ENCODE results near the gene CTNNA2.

The CTNNA2 gene

GRCh38 chr2:80255918-80256781, 743.3 kb downstream of the CTNNA2 start:
- no peak for DNase-seq (ENCODE audit: extremely low read depth in 1 of 2, low read depth in 1 of 2)

- no peak for DNase-seq (ENCODE audit: extremely low read depth in 1 of 2, low read depth in 1 of 2)
These were observed 743.9 kb downstream of the CTNNA2 start for GRCh38 chr2:80256782-80257167.

GRCh38 chr2:80257450-80257849, 744.6 kb downstream of the CTNNA2 start:
- no peak for DNase-seq (ENCODE audit: extremely low read depth in 1 of 2, low read depth in 1 of 2)

GRCh38 chr2:80258341-80258740, 745.5 kb downstream of the CTNNA2 start:
- DNase-seq (ENCODE audit: extremely low read depth in 1 of 2, low read depth in 1 of 2): no peak

DNA sequence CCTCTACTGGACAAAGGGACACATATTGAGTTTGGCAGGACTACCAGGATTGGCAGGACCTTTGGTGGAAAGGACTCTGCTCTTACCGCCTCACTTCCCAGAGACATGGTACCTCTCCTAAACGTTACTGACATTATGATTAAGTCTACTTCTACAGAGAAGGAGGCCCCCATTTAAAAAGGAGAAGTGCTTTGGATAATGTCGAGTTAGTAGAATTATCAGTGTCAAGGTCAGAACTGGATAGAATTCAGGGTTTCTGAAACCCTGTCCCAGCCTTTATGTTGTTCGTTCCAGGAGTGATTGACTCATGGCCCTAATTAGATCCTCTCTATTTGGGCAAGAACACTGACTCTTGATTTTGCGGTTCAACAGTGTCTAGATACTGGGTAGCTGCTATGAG, 745.9 kb downstream of the CTNNA2 start:
- DNase-seq (ENCODE audit: extremely low read depth in 1 of 2, low read depth in 1 of 2): no peak

DNA sequence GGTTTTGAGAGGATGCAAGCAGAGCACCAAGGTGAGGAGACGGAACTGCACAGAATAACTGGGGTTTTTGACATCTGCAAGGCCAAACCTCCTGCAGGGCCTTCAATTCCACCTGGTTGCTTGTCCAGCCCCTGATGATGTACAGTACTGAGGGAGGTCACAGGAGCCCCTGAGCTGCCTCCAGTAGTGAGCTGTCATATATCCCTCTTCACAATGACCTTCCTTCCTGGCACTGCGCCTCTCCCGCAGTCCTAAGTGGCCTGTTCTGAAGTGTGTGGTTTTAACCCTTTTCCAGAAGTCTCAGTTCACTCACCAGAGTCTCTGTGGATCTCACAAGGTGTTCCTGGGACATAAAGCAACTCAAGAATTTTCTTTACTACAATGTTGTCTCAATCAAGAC, 746.4 kb downstream of the CTNNA2 start:
- no peak for DNase-seq (ENCODE audit: extremely low read depth in 1 of 2, low read depth in 1 of 2)

DNA sequence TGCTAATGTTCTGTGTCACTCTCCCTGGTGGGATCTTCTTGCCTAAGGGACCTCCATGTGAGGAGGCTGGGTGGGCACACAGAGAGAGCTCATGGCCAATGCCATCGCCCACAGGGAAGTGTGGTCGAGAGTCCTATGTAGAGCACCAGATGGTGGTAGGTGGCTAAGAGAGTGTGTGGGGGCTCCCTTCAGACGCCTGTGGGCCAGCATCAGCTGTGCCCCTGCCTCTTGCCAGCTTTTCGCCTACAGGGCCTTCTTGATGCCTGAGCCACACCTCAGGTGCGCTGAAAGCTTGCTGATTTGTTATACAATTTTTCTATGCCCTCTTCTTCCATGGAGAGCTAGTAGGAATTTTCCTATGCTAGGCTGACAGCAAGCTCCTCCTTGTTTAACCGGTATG, 753.4 kb downstream of the CTNNA2 start:
- no peak for DNase-seq (ENCODE audit: extremely low read depth in 1 of 2, low read depth in 1 of 2)

DNA sequence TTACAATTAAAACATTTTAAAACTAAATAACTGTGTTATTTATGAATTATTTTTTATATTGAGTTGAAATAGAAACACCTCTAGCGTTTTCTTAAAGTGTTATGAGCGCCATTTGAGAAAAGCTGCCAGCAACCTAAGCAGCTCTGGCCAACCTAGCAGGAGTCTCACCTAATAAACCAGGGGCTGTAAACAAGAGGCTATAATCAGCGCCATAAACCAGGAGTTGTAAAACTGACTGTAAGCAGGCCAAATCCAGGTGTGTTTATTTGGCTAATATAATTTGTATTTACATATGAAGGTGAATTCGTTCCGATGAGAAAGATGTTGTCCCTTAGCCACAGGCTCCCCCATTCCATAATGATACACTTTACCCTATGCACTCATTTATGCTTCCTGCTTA, 757.0 kb downstream of the CTNNA2 start:
- DNase-seq (ENCODE audit: extremely low read depth in 1 of 2, low read depth in 1 of 2): no peak

- no peak for DNase-seq (ENCODE audit: extremely low read depth in 1 of 2, low read depth in 1 of 2)
These were observed 767.7 kb downstream of the CTNNA2 start for GRCh38 chr2:80280598-80280997.

DNA sequence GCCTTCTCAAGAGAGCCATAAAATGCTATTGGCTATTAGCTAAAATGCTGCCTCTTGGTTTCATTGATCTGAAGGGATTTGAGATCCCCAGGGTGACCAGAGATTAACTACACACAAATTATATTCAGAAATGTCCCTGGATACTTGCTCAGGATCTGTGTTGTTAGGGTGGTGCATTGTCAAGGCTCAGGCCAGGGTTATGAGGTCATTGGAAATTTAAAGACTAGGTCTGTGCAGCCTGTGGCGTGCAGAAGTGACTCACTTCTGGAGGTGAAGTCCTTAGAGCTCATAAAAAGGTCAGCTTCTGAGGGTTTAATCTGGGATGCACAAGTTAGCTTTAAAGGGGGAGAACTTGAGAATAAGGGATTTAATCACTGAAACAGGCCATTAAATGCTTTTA, 768.2 kb downstream of the CTNNA2 start:
- no peak for DNase-seq (ENCODE audit: extremely low read depth in 1 of 2, low read depth in 1 of 2)

- no peak for DNase-seq (ENCODE audit: extremely low read depth in 1 of 2, low read depth in 1 of 2)
These were observed 775.7 kb downstream of the CTNNA2 start for GRCh38 chr2:80288576-80288975.

- DNase-seq (ENCODE audit: extremely low read depth in 1 of 2, low read depth in 1 of 2): no peak
These were observed 778.8 kb downstream of the CTNNA2 start for GRCh38 chr2:80291656-80292055.

DNA sequence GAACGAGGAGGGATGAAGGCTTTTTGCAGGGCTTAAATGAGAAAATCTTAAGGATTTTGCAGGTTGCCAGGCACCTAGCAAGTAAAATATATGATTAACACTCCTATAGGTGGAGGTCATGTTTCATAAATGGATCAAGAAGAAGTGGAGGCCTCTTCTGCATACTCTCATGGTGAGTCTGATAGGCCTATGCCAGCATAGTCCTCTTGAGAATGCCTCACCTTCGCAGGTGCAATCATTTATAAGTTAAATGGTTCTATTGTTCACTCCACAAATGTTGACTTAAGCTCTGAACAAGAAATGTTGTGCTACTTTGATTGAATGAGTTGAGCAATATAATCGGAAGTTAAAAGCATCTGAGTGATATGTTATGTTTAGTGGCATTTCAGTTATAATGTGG, 779.6 kb downstream of the CTNNA2 start:
- no peak for DNase-seq (ENCODE audit: extremely low read depth in 1 of 2, low read depth in 1 of 2)

DNA sequence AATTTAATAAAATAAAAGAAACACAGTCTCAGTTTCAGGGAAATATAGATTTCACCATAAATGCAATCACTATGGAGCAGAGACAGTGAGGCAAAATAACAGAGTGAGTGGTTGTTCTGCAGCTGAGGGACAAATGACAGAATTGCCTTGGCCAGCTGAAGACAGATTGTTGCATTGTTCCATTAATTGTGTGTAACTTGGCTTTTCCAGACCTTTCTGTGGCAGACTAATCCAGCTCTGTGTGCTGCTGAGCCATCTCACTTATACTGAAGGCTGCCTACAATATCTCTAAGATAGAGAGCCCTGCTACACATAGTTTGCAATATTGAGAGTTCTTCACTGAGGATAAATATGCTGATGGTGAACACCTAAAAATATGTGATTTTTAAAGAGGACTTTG, 780.2 kb downstream of the CTNNA2 start:
- no peak for DNase-seq (ENCODE audit: extremely low read depth in 1 of 2, low read depth in 1 of 2)

- DNase-seq (ENCODE audit: extremely low read depth in 1 of 2, low read depth in 1 of 2): no peak
These were observed 786.1 kb downstream of the CTNNA2 start for GRCh38 chr2:80298954-80299353.

- DNase-seq (ENCODE audit: extremely low read depth in 1 of 2, low read depth in 1 of 2): no peak
These were observed 786.8 kb downstream of the CTNNA2 start for GRCh38 chr2:80299661-80300060.

DNA sequence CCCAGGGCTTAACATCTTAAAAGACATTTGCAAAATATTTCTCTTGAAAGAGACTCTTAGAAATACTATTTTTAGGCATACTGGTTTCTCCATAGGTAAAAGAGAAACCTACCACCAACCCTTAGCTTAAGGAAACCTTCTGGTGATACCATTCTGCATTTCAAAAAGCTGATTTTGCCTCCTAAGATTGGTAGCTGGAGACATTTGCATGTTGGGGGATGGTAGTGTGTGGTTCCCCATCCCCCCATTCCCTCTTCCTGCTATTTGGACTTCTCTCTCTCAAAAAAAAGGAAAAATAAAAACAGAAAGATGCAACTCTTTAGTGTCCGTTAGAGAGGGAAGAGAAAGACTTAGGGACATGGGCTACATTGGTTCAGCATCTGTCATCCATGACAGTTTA, 787.5 kb downstream of the CTNNA2 start:
- no peak for DNase-seq (ENCODE audit: extremely low read depth in 1 of 2, low read depth in 1 of 2)

GRCh38 chr2:80300954-80301353, 788.1 kb downstream of the CTNNA2 start:
- DNase-seq (ENCODE audit: extremely low read depth in 1 of 2, low read depth in 1 of 2): no peak

- DNase-seq (ENCODE audit: extremely low read depth in 1 of 2, low read depth in 1 of 2): no peak
These were observed 789.1 kb downstream of the CTNNA2 start for GRCh38 chr2:80302001-80302313.

DNA sequence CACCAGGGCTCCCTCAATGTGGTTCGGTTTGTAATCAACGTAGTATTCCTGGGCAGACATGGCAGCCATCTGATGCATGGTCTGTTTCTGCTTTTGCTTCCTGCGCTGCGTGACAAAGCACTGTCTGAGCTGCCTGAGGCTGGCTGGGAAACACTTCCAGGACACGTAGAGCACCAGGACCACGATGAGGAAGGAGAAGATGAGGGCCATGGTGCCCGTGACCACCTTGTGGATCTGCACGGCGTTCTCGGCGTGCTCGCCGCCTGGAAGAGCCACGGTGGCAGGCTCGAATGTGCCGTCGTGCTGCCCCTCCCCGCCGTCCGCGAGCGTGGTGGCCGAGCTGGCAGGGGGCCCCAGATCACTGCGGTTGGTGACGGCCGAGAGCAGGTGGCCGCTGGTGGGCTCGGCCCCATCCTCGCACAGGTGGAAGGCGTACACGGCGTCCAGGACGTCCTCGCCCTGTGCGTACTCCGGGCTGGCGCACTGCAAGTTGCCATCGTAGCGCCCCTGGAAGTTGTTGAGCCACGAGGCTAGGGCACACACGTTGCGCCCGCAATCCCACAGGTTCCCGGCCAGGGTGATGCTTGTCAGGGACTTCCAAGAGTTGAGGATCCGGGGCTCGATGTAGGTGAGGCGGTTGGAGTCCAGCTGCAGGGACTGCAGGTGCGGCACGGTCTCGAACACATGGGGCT, 789.6 kb downstream of the CTNNA2 start:
- DNase-seq (ENCODE audit: extremely low read depth in 1 of 2, low read depth in 1 of 2): no peak

- DNase-seq (ENCODE audit: extremely low read depth in 1 of 2, low read depth in 1 of 2): no peak
These were observed 790.4 kb downstream of the CTNNA2 start for GRCh38 chr2:80303006-80303908.
